HG03439 (cell line): ENCODE data around the gene SYNDIG1.

Experiments
- ATAC-seq: cut with Tn5 transposase; IDR thresholded peaks from one replicate; pipeline ENCODE4 v1.9.1; 2021; ENCODE audit warnings: mild to moderate bottlenecking, moderate library complexity; ENCODE audit not compliant: unreplicated experiment

SYNDIG1 gene

GRCh38 chr20:24470746-24471582, 1.5 kb downstream of the SYNDIG1 start:
- ATAC-seq: no peak

GRCh38 chr20:24472426-24472825, 3.0 kb downstream of the SYNDIG1 start:
- no peak for ATAC-seq

DNA sequence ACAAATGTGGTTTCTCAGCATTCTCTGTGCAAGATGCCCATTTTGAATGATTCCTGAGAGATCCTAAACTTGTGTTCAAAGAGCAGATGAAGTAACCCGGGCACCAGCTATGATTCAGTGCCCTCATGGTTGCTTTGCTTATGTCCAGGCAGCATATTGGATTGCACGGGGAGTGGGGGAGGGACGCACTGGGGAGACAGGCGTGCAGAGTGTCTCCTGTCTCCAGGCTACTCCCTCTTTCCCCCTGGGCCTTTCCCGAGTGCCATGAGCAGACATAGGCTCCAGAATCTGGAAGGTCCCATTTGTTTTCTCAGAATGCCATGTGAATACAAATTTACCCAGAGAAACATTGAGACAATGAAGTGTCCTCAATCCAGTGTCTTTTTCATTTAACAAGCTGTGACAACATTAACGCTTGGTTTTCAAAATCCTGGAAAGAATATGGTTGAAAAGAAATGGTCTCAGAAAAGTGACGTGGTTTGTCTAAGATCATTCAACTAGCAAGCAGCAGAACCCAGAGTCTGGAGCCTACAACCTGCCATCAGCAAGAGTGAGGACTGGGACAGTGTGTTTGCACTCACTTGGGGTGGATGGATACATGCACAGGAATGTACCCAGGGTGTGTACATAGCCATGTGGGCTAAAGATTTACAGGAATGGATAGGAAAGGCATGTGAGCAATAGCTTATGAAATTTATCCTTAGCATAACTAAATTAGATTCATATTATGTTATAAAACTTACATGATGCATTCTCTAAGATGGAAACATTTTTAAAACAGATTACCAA, 4.2 kb downstream of the SYNDIG1 start:
- no peak for ATAC-seq

- ATAC-seq: no peak
Measured at GRCh38 chr20:24477831-24478547, 8.6 kb downstream of the SYNDIG1 start.

- no peak for ATAC-seq
Measured at GRCh38 chr20:24478584-24478983, 9.2 kb downstream of the SYNDIG1 start.

- no peak for ATAC-seq
Measured at GRCh38 chr20:24479106-24479505, 9.7 kb downstream of the SYNDIG1 start.

DNA sequence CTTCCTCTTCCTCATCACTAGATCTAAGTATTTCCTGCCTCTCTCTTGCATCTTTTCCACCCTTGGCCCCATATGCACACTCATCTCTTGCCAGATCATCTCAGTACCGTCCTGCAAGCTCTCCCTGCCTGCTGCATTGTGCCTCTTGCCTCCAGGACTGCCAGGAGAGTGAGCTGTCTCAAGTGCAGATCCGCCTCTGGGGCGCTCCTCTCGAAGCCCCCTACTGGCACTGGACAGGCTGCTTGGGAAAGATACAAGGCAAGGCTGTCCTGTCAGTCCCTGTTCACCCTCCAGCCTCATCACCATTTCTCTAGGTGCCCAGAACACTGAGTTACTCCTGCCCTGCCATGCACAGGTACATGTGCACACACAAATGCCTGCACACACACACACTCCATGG, 10.2 kb downstream of the SYNDIG1 start:
- no peak for ATAC-seq

DNA sequence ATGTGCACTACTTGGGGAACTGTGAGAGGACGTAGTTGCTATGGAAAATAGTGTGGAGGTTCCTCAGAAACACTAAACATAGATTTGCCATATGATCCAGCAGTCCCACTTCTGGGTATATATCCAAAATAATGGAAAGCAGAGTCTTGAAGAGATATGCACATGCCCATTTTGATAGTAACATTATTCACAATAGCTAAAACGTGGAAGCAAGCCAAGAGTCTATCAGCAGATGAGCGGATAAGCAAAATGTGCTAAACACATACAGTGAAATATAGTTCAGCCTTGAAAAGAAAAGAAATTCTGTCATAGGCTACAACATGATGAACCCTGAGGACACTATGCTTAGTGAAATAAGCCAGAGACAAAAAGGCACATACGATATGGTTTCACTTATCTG, 11.1 kb downstream of the SYNDIG1 start:
- ATAC-seq: no peak

GRCh38 chr20:24481173-24481572, 11.7 kb downstream of the SYNDIG1 start:
- ATAC-seq: no peak

GRCh38 chr20:24483435-24484080, 14.1 kb downstream of the SYNDIG1 start:
- no peak for ATAC-seq

GRCh38 chr20:24484081-24484450, 14.6 kb downstream of the SYNDIG1 start:
- ATAC-seq: no peak

GRCh38 chr20:24485981-24486380, 16.6 kb downstream of the SYNDIG1 start:
- no peak for ATAC-seq

DNA sequence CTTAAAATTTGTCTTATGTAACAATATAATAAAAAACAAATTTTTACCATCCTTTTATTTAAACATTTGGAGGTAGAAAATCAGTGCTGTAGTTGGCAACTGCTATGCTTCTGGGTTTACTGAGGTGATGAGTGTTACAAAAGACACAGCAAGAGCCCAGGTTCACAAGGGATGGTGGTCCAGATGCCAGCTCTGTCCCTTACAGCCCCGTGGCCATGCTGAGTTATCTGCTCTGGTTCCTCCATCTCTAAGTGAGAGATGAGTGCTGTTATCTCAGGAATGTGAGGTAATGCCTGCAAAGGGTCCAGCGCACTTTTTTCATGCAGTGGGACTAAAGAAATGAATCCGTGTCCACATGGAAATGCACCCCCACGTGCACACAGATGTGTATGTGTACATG, 17.8 kb downstream of the SYNDIG1 start:
- no peak for ATAC-seq

- no peak for ATAC-seq
Measured at GRCh38 chr20:24487648-24488047, 18.2 kb downstream of the SYNDIG1 start.

GRCh38 chr20:24488064-24488799, 18.8 kb downstream of the SYNDIG1 start:
- ATAC-seq: no peak

DNA sequence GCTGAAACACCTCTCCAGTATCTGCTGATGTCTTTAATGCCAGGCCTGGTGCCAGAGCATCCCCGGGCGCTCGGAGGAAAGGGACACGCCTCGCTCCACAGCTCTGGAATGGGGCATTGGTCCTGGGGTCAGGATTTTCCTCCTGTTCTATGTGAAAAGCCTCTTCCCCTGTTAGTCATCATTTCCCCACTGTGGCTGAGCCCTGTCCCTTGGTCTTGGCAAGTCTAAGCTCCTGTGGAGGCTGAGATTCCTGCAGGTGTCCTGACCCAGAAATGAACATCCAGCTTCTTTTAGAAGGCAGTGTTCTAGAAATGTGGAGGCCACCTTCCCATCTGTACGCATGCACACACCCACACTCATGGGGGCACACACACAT, 19.4 kb downstream of the SYNDIG1 start:
- no peak for ATAC-seq

- no peak for ATAC-seq
Measured at GRCh38 chr20:24489193-24489592, 19.8 kb downstream of the SYNDIG1 start.

DNA sequence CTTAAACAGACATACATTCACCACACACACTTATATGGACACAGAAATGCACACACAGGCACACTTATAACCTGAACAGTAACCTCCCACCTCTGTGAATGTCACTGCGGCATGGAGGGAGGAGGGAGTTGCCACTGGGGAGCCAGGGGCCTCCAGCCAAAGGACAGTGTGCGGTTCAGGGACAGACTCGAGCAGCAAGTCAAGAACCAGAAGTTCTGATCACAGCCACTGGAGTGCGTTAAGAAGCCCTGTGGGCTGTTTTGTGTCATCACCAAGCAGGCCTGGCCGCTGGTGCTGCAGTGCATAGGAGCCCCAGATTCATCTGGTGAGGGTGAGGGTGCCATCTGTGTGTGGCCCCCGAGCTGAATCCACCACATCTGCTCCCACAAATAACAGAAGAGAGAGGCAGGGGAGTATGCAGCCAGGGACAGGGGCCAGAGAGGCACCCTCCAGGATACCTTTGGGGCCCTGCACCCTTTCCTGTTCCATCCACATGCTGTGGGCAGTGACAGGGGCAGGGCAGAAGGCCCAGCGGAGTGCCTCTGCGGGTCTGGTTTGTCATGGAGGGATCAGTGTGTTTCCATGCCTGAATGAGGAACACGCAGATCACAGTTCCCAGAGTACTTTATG, 20.3 kb downstream of the SYNDIG1 start:
- ATAC-seq: no peak

DNA sequence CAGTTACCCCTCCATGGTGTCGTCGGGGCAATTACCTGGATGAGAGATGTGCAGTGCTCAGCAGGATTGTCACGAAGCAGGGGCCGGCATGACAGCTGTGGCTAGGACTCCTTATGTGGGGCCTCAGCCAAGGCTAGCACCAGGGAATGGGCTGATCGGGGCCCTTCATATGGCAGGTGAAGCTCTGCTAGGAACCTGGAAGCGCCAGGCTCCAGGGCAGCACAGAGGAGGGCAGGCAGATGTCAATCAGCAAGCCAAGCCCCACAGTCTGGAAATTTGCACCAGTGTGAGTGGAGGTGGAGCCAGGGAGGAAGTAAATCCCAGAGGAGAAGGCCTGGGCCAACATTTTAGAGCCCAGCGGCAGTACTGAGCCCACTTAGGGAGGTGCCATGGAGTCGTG, 21.2 kb downstream of the SYNDIG1 start:
- no peak for ATAC-seq
